SK-N-SH (cell line): ENCODE results near the gene PCP2. TPM values are rescaled to one million over a fixed set of nuclear protein-coding genes. Genes with fewer than 3 reads are reported as not detected.
A peak's percentile ranks its signal among the peaks of the same experiment; 100 is the strongest.

ENCODE experiments used
- CTCF ChIA-PET: fragments of 300-600, 350-600 bp; formaldehyde crosslinking; extraction: SDS; loops from one replicate; lab custom pipeline; 2021; lab: Yijun Ruan, JAX
- POLR2A ChIA-PET: fragments of 350-600 bp; sonication (Branson Sonifier 250); formaldehyde crosslinking; extraction: SDS; loops from one replicate; lab custom pipeline; 2020; ENCODE audit warnings: antibody characterized with exemption, inconsistent platforms; lab: Yijun Ruan, JAX
- DNase-seq: peaks from one replicate; pipeline ENCODE4 v3.0.0; 2012
- H2AFZ ChIP-seq: fragments of 200-600 bp; sonication (generic); 2 replicates; pipeline ENCODE4 v1.8.1; 2016; ENCODE audit warnings: antibody characterized with exemption, mild to moderate bottlenecking, low read depth
- H3F3A ChIP-seq: fragments of 200-600 bp; sonication (generic); replicated peaks from 2 replicates; pipeline ENCODE3; 2016; ENCODE audit warnings: antibody characterized with exemption, mild to moderate bottlenecking; ENCODE audit not compliant: insufficient read depth
- H3K27ac ChIP-seq, 2 experiments: fragments of 200-500 bp in 1 of 2; fragments of 200-600 bp in 1 of 2; sonication (Bioruptor generic) in 1 of 2; sonication (generic), shearing (Covaris generic) in 1 of 2; 2 replicates each; pipeline versions ENCODE4 v1.5.1 to v1.6.1; 2014 to 2016; ENCODE audit warnings: low read depth in 2 of 2, inconsistent platforms in 1 of 2, low read length in 1 of 2, mild to moderate bottlenecking in 1 of 2, mixed read lengths in 1 of 2
- H3K27me3 ChIP-seq: fragments of 200-600 bp; sonication (generic), shearing (Covaris generic); 2 replicates; pipeline ENCODE4 v1.6.1; 2016; ENCODE audit warnings: mixed run types; ENCODE audit not compliant: insufficient read depth
- H3K36me3 ChIP-seq, 2 experiments: fragments of 200-500 bp in 1 of 2; fragments of 200-600 bp in 1 of 2; sonication (Bioruptor generic) in 1 of 2; sonication (generic) in 1 of 2; replicated peaks in 1 of 2; 2 replicates each; pipeline versions ENCODE3 to v1.5.1; 2014 to 2016; ENCODE audit warnings: low read length in 1 of 2, mild to moderate bottlenecking in 1 of 2; ENCODE audit not compliant: insufficient read depth in 2 of 2, control insufficient read depth in 1 of 2
- H3K4me1 ChIP-seq, 2 experiments: fragments of 200-500 bp in 1 of 2; fragments of 200-600 bp in 1 of 2; sonication (Bioruptor generic) in 1 of 2; sonication (generic), shearing (Covaris generic) in 1 of 2; 2 replicates each; pipeline versions ENCODE4 v1.5.1 to v1.6.1; 2014 to 2016; ENCODE audit warnings: low read depth in 1 of 2, low read length in 1 of 2, mixed run types in 1 of 2; ENCODE audit not compliant: insufficient read depth in 2 of 2, control insufficient read depth in 1 of 2
- H3K4me2 ChIP-seq: fragments of 200-600 bp; sonication (generic), shearing (Covaris generic); 2 replicates; pipeline ENCODE4 v1.6.1; 2017; ENCODE audit warnings: mixed run types
- H3K4me3 ChIP-seq, 2 experiments: fragments of 200-500 bp in 1 of 2; fragments of 200-600 bp in 1 of 2; sonication (Bioruptor generic) in 1 of 2; sonication (generic), shearing (Covaris generic) in 1 of 2; 2 replicates each; pipeline versions ENCODE4 v1.5.1 to v1.8.1; 2014 to 2016; ENCODE audit warnings: low read depth in 2 of 2, inconsistent platforms in 1 of 2, low read length in 1 of 2, mild to moderate bottlenecking in 1 of 2, mixed read lengths in 1 of 2, moderate library complexity in 1 of 2
- H3K79me2 ChIP-seq: fragments of 200-600 bp; sonication (generic); 2 replicates; pipeline ENCODE4 v1.8.1; 2017; ENCODE audit warnings: mild to moderate bottlenecking; ENCODE audit not compliant: insufficient read depth
- H3K9ac ChIP-seq: fragments of 200-600 bp; sonication (generic); 2 replicates; pipeline ENCODE4 v1.6.1; 2017; ENCODE audit warnings: mixed run types
- H3K9me2 ChIP-seq: fragments of 200-600 bp; sonication (generic); 2 replicates; pipeline ENCODE4 v1.6.1; 2017; ENCODE audit warnings: mixed run types
- H3K9me3 ChIP-seq: fragments of 200-600 bp; sonication (generic); 2 replicates; pipeline ENCODE4 v1.6.1; 2017; ENCODE audit warnings: mixed run types, mild to moderate bottlenecking, moderate library complexity
- H4K20me1 ChIP-seq: fragments of 200-600 bp; sonication (generic); 2 replicates; pipeline ENCODE4 v1.6.1; 2017; ENCODE audit warnings: mild to moderate bottlenecking, mixed run types; ENCODE audit not compliant: insufficient read depth
- CHD2 ChIP-seq: fragments of 150-350 bp; IDR thresholded peaks from 2 replicates; pipeline ENCODE4 v1.6.1; 2018; ENCODE audit warnings: low read length; ENCODE audit not compliant: partially characterized antibody
- FOXJ3 ChIP-seq: sonication (generic); formaldehyde crosslinking; IDR thresholded peaks from 2 replicates; pipeline ENCODE4 v1.5.1; 2020; ENCODE audit warnings: mild to moderate bottlenecking, missing genetic modification reagents
- JUND ChIP-seq: IDR thresholded peaks from 2 replicates; pipeline ENCODE4 v1.4.0; 2012
- MAX ChIP-seq: IDR thresholded peaks from 2 replicates; pipeline ENCODE4 v1.4.0; 2012; ENCODE audit warnings: low read depth
- MEF2A ChIP-seq: IDR thresholded peaks from 2 replicates; pipeline ENCODE4 v1.4.0; 2012; ENCODE audit warnings: low read depth, borderline replicate concordance
- NFIC ChIP-seq: IDR thresholded peaks from 2 replicates; pipeline ENCODE4 v1.4.0; 2012; ENCODE audit warnings: borderline replicate concordance
- SIN3A ChIP-seq: IDR thresholded peaks from 2 replicates; pipeline ENCODE4 v1.6.1; 2012; ENCODE audit warnings: low read depth, mild to moderate bottlenecking, low read length, moderate library complexity, borderline replicate concordance
- TEAD4 ChIP-seq: IDR thresholded peaks from 2 replicates; pipeline ENCODE4 v1.4.0; 2012; ENCODE audit warnings: mild to moderate bottlenecking, borderline replicate concordance; ENCODE audit not compliant: insufficient read depth
- WGBS: methylation state at CpG from one replicate; pipeline ENCODE4 v1.1.6; 2017; ENCODE audit warnings: low lambda C conversion rate; 5-methylcytosine and 5-hydroxymethylcytosine counted together
- polyA plus RNA-seq, 3 experiments: library from polyadenylated mRNA; depleted of rRNA; stranded (reverse); fragments of >200 nt; gene quantifications; 2 replicates each; pipeline ENCODE4 v1.2.3, GENCODE V29; 2012
- TF ChIP-seq, protein P1 (sequence below): fragments of 200-600 bp; sonication (generic); IDR thresholded peaks from 2 replicates; pipeline ENCODE4 v1.6.1; 2017; ENCODE audit warnings: antibody characterized with exemption, mild to moderate bottlenecking, moderate library complexity
- TF ChIP-seq, protein P2 (sequence below): IDR thresholded peaks from 2 replicates; pipeline ENCODE4; 2012

PCP2 gene
- polyA plus RNA-seq, 1 of the 3 experiments (the other 2 are of a cell fraction): not detected

DNA sequence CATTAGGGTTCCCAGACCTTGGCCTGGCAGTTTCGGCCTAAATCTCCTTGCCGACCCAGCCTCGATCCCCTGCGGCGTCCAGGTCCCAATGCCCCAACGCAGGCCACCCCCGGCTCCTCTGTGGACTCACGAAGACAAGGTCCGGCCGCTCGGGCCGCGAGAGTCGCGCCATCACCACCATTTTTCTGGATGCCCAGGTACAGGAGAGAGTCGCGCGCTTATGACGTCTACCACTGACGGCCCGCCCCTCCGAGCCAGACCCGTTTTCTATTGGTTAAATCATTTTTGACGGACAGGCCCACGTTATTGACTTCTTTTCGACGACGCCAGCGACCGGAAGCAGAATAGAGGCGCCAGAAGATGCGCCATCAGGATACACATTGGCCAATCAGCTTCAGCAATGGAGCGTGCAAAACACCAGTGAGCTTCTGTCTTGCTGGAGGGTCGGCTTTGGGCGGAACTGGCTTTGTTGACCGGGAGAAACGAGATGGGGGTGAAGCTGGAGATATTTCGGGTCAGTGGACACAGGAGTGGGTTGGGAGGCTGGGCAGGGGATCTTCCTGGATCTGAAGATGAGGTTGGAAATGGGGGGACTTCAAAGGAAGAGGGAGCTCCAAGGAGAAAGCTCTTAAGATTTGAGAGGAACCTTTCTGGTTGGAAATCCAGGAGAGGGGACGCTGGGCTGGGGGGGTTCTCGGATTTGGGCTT is 4.0 kb downstream of the PCP2 start, which contains the start of the genes PET100 and XAB2 (continued):
- no peak for TF ChIP-seq SIN3A
- no peak for TF ChIP-seq MEF2A
- no peak for TF ChIP-seq NFIC
- TF ChIP-seq MAX: peak; percentile 68
- TF ChIP-seq, protein P1, sequence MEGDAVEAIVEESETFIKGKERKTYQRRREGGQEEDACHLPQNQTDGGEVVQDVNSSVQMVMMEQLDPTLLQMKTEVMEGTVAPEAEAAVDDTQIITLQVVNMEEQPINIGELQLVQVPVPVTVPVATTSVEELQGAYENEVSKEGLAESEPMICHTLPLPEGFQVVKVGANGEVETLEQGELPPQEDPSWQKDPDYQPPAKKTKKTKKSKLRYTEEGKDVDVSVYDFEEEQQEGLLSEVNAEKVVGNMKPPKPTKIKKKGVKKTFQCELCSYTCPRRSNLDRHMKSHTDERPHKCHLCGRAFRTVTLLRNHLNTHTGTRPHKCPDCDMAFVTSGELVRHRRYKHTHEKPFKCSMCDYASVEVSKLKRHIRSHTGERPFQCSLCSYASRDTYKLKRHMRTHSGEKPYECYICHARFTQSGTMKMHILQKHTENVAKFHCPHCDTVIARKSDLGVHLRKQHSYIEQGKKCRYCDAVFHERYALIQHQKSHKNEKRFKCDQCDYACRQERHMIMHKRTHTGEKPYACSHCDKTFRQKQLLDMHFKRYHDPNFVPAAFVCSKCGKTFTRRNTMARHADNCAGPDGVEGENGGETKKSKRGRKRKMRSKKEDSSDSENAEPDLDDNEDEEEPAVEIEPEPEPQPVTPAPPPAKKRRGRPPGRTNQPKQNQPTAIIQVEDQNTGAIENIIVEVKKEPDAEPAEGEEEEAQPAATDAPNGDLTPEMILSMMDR: no peak
- TF ChIP-seq JUND: no peak
- no peak for TF ChIP-seq TEAD4
- TF ChIP-seq, protein P2, sequence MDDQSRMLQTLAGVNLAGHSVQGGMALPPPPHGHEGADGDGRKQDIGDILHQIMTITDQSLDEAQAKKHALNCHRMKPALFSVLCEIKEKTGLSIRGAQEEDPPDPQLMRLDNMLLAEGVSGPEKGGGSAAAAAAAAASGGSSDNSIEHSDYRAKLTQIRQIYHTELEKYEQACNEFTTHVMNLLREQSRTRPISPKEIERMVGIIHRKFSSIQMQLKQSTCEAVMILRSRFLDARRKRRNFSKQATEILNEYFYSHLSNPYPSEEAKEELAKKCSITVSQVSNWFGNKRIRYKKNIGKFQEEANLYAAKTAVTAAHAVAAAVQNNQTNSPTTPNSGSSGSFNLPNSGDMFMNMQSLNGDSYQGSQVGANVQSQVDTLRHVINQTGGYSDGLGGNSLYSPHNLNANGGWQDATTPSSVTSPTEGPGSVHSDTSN: peak; percentile 100
- peak; percentile 70 for TF ChIP-seq CHD2

DNA sequence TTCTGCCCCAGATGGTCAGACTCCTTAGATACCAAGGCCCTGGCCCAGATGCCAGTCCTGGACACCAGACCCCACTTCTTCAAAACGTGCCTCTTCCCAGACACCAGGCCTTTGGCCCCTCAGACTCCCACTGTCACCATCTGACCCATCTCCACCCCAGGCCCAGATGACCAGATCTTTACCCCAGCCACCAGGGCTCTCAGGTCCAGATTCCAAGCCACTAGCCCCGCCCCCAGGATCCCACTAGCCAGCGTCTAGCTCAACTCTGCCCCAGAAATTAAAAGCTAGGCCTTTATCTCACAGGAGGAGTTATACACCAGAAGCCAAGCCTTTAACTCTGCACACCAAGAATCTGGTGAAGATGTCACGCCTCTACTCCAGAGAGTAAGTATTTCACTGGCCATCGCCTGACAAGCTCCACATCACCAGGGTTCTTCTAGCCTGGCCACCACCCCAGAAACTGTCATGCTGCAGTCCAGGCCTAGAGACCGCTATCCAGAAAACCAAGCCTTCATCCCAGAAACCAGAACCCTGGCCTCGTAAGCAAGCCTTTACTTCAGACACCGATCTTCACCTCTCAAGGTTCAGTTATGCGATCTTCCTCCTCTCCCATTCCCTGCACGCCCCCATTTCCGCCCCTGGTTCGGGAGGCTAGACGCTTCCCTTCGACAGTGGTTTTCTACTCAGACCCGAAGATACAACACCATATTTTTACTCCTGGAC is 4.8 kb downstream of the PCP2 start:
- no peaks in the 10 kb centered on the region for H3K9me2 ChIP-seq
- ChIA-PET POLR2A (interaction anchor here (0.9 to 3.1 kb wide), 6 partner anchors 10 to 60 kb away, joined by 3 to 16 read pairs (median 5); partner anchors contain the start of gene CAMSAP3), CTCF (interaction anchor here (0.7 to 2.4 kb wide), 6 partner anchors 23 to 274 kb away, joined by 3 to 21 read pairs (median 4); partner anchors contain the start of gene TRAPPC5)
- H3K9ac ChIP-seq: peak overlapping the region; percentile 99
- 0% methylated on average over 12 of the region's 15 CpGs for WGBS
- H3K4me3 ChIP-seq: peak overlapping the region; percentile 100
- 0 out of 2 replicates have a peak, but pooled peaks cover 5% of the 10 kb centered on the region for H4K20me1 ChIP-seq
- DNase-seq: no peak
- peak overlapping the region; percentile 93 for H3K4me2 ChIP-seq
- H3K27me3 ChIP-seq: no peaks in the 10 kb centered on the region
- H2AFZ ChIP-seq: peak overlapping the region; percentile 87
- TF ChIP-seq FOXJ3 (CRISPR knock-in tag): no peak
- H3K36me3 ChIP-seq: peaks cover 0 to 23% of the 10 kb centered on the region in 2 experiments
- H3K9me3 ChIP-seq: no peaks in the 10 kb centered on the region
- H3F3A ChIP-seq: no peaks in the 10 kb centered on the region
- peaks cover 8 to 20% of the 10 kb centered on the region in 2 experiments; a peak in 2 of 4 replicates for H3K4me1 ChIP-seq
- H3K79me2 ChIP-seq: peaks cover 49% of the 10 kb centered on the region
- H3K27ac ChIP-seq: peak overlapping the region; percentile 46 to 73; a peak in 2 of 4 replicates
